ENCODE measurements around the gene NADSYN1. TPM values are rescaled to one million over a fixed set of nuclear protein-coding genes. Genes with fewer than 3 reads are reported as not detected.

The NADSYN1 gene
- total and polyA plus RNA-seq, 2 of the 13 experiments (the other 11 are each of a cell fraction or from before 2014, with no cell fraction given) = 35.7 to 51.5 TPM

DNA sequence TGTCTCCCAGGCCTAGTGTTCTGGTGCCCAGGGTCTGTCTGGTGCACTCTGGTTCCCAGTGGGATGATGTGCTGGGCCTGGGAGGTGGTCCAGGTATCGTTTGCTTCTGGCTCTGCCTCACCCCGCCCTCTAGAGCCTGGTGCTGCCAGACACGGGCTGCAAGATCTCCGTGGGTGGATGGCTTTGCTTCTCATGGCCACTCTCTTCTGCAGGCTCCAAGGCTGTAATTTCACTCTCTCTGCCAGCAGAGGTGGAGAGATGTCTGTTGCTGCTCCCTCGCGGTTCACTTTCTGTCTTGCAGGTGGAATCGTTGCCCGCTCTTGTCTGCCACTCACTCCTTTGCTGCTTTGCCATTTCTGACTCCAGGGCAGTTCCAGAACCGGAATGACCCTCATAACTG lies 13.4 kb downstream of the NADSYN1 start:
- ATAC-seq (no peak), FAIRE-seq (no peak), DNase-seq (ENCODE audit: low spot score) (no peak)
- H3K9me3 ChIP-seq (ENCODE audit: low read length) = peaks cover 4% of the 10 kb centered on the region; the same call in 1 of the 2 replicates
- no peak overlapping the region for H3K9ac ChIP-seq (ENCODE audit: insufficient read depth, low read depth, low read length)
- WGBS (ENCODE audit: low lambda C conversion rate) = 94% methylated on average over 9 of the region's 9 CpGs
- H3K27ac ChIP-seq (ENCODE audit: extremely low read length, insufficient read depth, low read length) = no peak overlapping the region
- BruUV-seq (replicated peaks) = no TSS peak
- H3K27me3 ChIP-seq (ENCODE audit: control insufficient read depth in 1 of 2, insufficient read depth in 2 of 2, low read length in 2 of 2) = no peaks in the 10 kb centered on the region
- TF ChIP-seq ZNF329 (CRISPR knock-in tag; IDR thresholded peaks at IDR 0.05; ENCODE audit: low read depth) (no peak), ZNF24 (IDR thresholded peaks at IDR 0.05) (no peak), KDM5B (CRISPR knock-in tag; IDR thresholded peaks at IDR 0.05; ENCODE audit: borderline replicate concordance) (no peak), ZBTB8A (CRISPR knock-in tag; IDR thresholded peaks at IDR 0.05; ENCODE audit: borderline replicate concordance, low read depth) (no peak)
- TF ChIP-seq, protein P1, sequence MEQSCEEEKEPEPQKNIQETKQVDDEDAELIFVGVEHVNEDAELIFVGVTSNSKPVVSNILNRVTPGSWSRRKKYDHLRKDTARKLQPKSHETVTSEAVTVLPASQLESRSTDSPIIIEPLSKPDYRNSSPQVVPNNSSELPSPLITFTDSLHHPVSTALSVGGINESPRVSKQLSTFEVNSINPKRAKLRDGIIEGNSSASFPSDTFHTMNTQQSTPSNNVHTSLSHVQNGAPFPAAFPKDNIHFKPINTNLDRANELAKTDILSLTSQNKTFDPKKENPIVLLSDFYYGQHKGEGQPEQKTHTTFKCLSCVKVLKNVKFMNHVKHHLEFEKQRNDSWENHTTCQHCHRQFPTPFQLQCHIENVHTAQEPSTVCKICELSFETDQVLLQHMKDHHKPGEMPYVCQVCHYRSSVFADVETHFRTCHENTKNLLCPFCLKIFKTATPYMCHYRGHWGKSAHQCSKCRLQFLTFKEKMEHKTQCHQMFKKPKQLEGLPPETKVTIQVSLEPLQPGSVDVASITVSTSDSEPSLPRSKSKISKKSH (CRISPR knock-in tag; IDR thresholded peaks at IDR 0.05; ENCODE audit: borderline replicate concordance) = no peak
- no peaks in the 10 kb centered on the region for H4K20me1 ChIP-seq (ENCODE audit: insufficient read depth, low read length)
- H3K4me3 ChIP-seq (replicated peaks in 1 of 3; ENCODE audit: insufficient read depth in 1 of 3, low read depth in 2 of 3, low read length in 3 of 3) = no peak overlapping the region
- peaks cover 0 to 22% of the 10 kb centered on the region in 2 experiments; a peak in 3 of 5 replicates for H3K36me3 ChIP-seq (replicated peaks in 1 of 2; ENCODE audit: control insufficient read depth in 1 of 2, insufficient read depth in 2 of 2, low read length in 2 of 2)
- POLR2A ChIA-PET = interaction anchor here (0.6 kb wide), 1 partner anchor 14 kb away, joined by 3 read pairs; the partner anchor contains the start of gene NADSYN1
- H3K79me2 ChIP-seq (ENCODE audit: insufficient read depth, low read length) = no peaks in the 10 kb centered on the region
- CTCF ChIA-PET (ENCODE audit: low intra/inter-chr PET ratio, low total read pairs) = no interaction called here
- no peak overlapping the region for H2AFZ ChIP-seq (ENCODE audit: low read length)
- H3K4me1 ChIP-seq (ENCODE audit: insufficient read depth, low read length) = peaks cover 11% of the 10 kb centered on the region
- intact Hi-C loops (cut with micrococcal nuclease; ENCODE audit: unreplicated experiment) = no loop called here
- no peak overlapping the region for H3K4me2 ChIP-seq (ENCODE audit: low read depth, low read length)
- in situ Hi-C loops (cut with HindIII; ENCODE audit: extremely low pct_ligation_motif_present, low pct_unique_long_range_greater_than_20kb) = no loop called here

GRCh38 chr11:71467164-71467563 lies 14.2 kb downstream of the NADSYN1 start:
- Histone ChIP-seq H3K9me3 (ENCODE audit: low read length) (peaks cover 4% of the 10 kb centered on the region; the same call in 1 of the 2 replicates), H4K20me1 (ENCODE audit: insufficient read depth, low read length) (no peaks in the 10 kb centered on the region), H3K27ac (ENCODE audit: extremely low read length, insufficient read depth, low read length) (no peak overlapping the region), H3K36me3 (replicated peaks in 1 of 2; ENCODE audit: control insufficient read depth in 1 of 2, insufficient read depth in 2 of 2, low read length in 2 of 2) (peaks cover under 1 to 23% of the 10 kb centered on the region in 2 experiments; a peak in 3 of 5 replicates), H3K4me3 (replicated peaks in 1 of 3; ENCODE audit: insufficient read depth in 1 of 3, low read depth in 2 of 3, low read length in 3 of 3) (no peak overlapping the region), H3K79me2 (ENCODE audit: insufficient read depth, low read length) (no peaks in the 10 kb centered on the region), H3K4me2 (ENCODE audit: low read depth, low read length) (no peak overlapping the region), H2AFZ (ENCODE audit: low read length) (no peak overlapping the region), H3K27me3 (ENCODE audit: control insufficient read depth in 1 of 2, insufficient read depth in 2 of 2, low read length in 2 of 2) (no peaks in the 10 kb centered on the region), H3K4me1 (ENCODE audit: insufficient read depth, low read length) (peaks cover 11% of the 10 kb centered on the region), H3K9ac (ENCODE audit: insufficient read depth, low read depth, low read length) (no peak overlapping the region)
- ChIA-PET CTCF (ENCODE audit: low intra/inter-chr PET ratio, low total read pairs) (no interaction called here), POLR2A (no interaction called here)
- ATAC-seq (no peak), FAIRE-seq (no peak), DNase-seq (ENCODE audit: low spot score) (no peak)
- WGBS (ENCODE audit: low lambda C conversion rate) = 97% methylated on average over 6 of the region's 6 CpGs
- TF ChIP-seq, protein P2, sequence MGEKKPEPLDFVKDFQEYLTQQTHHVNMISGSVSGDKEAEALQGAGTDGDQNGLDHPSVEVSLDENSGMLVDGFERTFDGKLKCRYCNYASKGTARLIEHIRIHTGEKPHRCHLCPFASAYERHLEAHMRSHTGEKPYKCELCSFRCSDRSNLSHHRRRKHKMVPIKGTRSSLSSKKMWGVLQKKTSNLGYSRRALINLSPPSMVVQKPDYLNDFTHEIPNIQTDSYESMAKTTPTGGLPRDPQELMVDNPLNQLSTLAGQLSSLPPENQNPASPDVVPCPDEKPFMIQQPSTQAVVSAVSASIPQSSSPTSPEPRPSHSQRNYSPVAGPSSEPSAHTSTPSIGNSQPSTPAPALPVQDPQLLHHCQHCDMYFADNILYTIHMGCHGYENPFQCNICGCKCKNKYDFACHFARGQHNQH (CRISPR knock-in tag; IDR thresholded peaks at IDR 0.05) = no peak
- TF ChIP-seq STAT5B (CRISPR knock-in tag; IDR thresholded peaks at IDR 0.05) (no peak), HNRNPUL1 (IDR thresholded peaks at IDR 0.05; ENCODE audit: low read depth, low read length) (no peak), TEF (CRISPR knock-in tag; IDR thresholded peaks at IDR 0.05) (no peak), KDM1A (CRISPR knock-in tag; IDR thresholded peaks at IDR 0.05) (no peak), ERF (CRISPR knock-in tag; IDR thresholded peaks at IDR 0.05) (no peak), BHLHE40 (IDR thresholded peaks at IDR 0.05; ENCODE audit: low read length) (no peak), ZNF567 (CRISPR knock-in tag; IDR thresholded peaks at IDR 0.05; ENCODE audit: borderline replicate concordance) (no peak), RFX5 (IDR thresholded peaks at IDR 0.05; ENCODE audit: low read depth, low read length) (no peak), YEATS4 (CRISPR knock-in tag; IDR thresholded peaks at IDR 0.05; ENCODE audit: borderline replicate concordance) (no peak), YY1 (IDR thresholded peaks at IDR 0.05; ENCODE audit: insufficient read depth, insufficient replicate concordance, low read depth, low read length) (no peak)
- TF ChIP-seq, protein P3, sequence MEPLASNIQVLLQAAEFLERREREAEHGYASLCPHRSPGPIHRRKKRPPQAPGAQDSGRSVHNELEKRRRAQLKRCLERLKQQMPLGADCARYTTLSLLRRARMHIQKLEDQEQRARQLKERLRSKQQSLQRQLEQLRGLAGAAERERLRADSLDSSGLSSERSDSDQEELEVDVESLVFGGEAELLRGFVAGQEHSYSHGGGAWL (CRISPR knock-in tag; IDR thresholded peaks at IDR 0.05) = no peak
- no TSS peak for BruUV-seq (replicated peaks)
- in situ Hi-C loops (cut with HindIII; ENCODE audit: extremely low pct_ligation_motif_present, low pct_unique_long_range_greater_than_20kb) = no loop called here
- intact Hi-C loops (cut with micrococcal nuclease; ENCODE audit: unreplicated experiment) = no loop called here
